Omental fat pad (tissue), 4 donors: Measurements from ENCODE around the gene TRAPPC5. TPM values are rescaled to one million over a fixed set of nuclear protein-coding genes. Genes with fewer than 3 reads are reported as not detected.

Source experiments
- ATAC-seq: fragments of 150-250 bp; one replicate; pipeline ENCODE4 v1.9.1; 2016; ENCODE audit warnings: mild to moderate bottlenecking, moderate library complexity; ENCODE audit not compliant: low FRiP score
- DNase-seq: peaks from one replicate; pipeline ENCODE4 v3.0.0-alpha.2; 2019; ENCODE audit warnings: low spot score
- CTCF ChIP-seq, 3 donors: fragments of 450-650 bp; IDR thresholded peaks; one replicate each; pipeline ENCODE4 v1.5.1; 2016 to 2017; ENCODE audit warnings: antibody characterized with exemption in 3 of 3, mild to moderate bottlenecking in 3 of 3, moderate library complexity in 2 of 3
- total RNA-seq, 4 donors: library from RNA; depleted of rRNA; stranded (reverse); fragments of >200 nt; gene quantifications; one replicate each; pipeline ENCODE4 v1.1.0, GENCODE V29; 2016

Gene TRAPPC5
- total RNA-seq, 4 donors from 2014 or later = 54.1 to 83.6 (median 76.7) TPM

DNA sequence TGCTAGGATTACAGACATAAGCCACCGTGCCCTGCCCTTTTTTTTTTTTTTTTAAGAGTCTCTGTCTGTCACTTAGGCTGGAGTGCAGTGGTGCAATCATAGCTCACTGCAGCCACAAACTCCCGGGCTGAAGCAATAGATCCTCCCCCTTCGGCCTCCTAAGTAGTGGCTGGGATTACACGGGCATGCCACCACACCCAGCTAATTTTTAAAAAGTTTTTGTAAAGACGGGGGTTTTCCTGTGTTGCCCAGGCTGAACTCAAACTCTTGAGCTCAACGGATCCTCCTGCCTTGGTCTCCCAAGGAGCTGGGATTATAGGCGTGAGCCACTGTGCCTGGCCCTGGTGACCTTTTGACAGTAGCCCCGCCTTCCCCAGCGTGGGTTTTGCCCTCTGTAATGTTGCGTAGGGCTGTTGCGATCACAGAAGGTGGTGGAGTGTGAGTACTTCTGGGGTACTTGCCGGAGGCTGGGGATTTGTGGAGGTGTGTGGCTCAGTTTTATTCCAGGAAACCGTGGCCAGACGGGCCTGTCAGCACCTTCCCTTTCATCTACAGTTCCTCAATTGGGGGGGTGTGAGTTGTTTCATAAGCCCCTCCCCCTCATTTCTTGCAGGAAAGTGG lies 23.4 kb upstream of the TRAPPC5 start:
- peak; percentile 49 for ATAC-seq
- no peak for TF ChIP-seq CTCF (IDR thresholded peaks at IDR 0.05)
- no peak for DNase-seq

DNA sequence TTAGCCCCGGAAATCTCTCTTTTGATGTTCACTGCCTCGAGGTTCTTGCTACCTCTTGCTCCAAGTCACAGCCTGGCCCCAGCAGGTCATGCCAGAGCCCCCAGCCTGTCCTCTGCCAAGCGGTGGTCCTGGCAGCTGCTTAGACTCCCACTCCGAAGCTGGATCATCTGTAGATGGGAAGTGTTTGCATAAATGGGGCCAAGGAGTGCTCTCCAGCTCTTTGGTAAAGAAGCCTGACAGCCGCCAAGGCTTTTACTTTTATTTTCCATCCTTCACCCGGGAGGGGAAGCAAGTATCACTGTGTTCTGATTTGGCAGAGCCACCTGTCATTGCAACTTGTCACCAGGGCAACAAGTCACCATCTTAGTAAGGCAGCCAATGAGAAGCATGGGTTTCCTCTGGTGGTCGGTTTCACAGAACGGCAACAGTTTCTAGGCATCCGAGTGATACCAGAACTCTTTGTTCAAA lies 22.4 kb upstream of the TRAPPC5 start:
- no peak for ATAC-seq
- no peak for DNase-seq
- TF ChIP-seq CTCF (IDR thresholded peaks at IDR 0.05) = no peak

DNA sequence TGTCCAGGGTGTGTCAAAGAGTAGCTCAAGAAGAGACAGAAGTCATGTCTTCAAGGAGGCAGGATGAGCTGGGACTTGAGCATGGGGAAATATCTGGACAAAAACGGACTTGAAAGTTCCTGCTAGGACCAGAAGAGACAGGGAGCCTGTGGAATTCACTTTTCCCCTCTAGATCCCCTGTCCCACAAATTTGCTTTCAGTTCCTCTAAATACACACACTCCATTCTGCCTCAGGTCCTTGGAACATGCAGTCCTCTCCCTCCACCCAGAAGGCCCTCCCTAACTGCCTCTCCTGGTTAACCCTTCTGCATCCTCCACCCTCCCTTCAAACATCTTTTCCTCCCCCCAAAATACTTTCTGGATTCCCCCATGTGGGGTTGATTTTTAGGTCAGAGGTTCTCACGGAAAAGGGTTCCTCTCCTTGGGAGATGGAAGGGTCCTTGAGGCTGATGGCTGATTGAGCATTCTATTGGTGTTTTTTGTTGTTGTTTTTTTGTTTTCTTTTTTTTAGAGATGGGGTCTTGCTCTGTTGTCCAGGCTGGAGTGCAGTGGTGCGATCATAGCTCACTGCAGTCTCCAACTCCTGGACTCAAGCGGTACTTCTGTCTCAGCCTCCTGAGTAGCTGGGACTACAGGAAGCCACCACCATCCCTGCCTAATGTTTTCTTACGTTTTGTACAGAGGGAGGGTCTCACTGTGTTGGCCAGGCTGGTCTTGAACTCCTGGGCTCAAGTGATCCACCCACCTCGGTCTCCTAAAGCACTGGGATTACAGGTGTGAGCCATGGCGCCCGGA lies 18.7 kb upstream of the TRAPPC5 start:
- no peak for TF ChIP-seq CTCF (IDR thresholded peaks at IDR 0.05)
- DNase-seq (no peak), ATAC-seq (no peak)

DNA sequence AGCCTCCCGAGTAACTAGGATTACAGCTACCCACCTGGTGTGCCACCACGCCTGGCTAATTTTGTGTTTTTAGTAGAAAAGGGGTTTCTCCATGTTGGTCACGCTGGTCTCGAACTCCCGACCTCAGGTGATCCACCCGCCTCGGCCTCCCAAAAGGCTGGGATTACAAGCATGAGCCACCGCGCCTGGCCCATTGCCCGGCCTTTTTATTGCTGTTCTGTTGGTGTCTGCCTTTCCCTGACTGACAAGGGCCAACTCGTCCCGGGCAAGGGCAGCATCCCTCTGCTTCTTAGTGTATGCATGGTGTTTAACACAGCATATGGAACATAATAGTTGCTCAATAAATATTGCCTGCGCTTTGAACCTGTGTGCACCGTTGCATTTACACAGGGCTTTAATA lies 18.0 kb upstream of the TRAPPC5 start:
- no peak for DNase-seq
- no peak for ATAC-seq
- no peak for TF ChIP-seq CTCF (IDR thresholded peaks at IDR 0.05)

DNA sequence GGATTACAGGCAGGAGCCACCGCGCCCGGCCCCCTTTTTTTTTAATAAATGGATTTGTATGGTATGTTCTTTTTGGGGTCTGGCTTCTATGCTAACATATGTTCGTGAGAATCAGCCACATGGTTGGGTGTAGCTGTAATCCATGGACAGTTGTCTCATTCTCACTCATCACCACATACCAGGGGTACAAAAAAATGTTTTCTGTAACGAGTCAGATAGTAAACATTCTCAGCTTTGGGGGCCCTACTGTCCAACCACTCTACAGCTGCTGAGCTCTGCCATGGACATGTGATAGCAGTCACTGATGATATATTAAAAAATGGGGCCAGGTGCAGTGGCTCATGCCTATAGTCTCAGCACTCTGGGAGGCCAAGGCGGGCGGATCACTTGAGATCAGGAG lies 16.9 kb upstream of the TRAPPC5 start:
- no peak for TF ChIP-seq CTCF (IDR thresholded peaks at IDR 0.05)
- ATAC-seq = no peak
- DNase-seq = no peak

DNA sequence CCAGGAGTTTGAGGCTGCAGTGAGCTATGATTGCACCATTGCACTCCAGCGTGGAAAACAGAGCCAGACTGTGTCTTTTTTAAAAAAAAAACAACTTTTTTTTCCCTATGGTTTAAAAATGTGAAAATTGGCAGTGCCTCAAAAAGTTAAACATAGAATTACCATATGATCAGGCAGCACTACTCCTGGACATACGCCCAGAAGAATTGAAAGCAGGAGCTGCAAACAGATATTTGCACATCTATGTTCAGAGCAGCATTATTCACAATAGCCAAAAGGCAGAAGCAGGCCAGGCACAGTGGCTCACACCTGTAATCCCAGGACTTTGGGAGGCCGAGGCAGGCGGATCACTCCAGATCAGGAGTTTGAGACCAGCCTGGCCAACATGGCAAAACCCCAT lies 15.6 kb upstream of the TRAPPC5 start:
- ATAC-seq (no peak), DNase-seq (no peak)
- TF ChIP-seq CTCF (IDR thresholded peaks at IDR 0.05) = no peak

DNA sequence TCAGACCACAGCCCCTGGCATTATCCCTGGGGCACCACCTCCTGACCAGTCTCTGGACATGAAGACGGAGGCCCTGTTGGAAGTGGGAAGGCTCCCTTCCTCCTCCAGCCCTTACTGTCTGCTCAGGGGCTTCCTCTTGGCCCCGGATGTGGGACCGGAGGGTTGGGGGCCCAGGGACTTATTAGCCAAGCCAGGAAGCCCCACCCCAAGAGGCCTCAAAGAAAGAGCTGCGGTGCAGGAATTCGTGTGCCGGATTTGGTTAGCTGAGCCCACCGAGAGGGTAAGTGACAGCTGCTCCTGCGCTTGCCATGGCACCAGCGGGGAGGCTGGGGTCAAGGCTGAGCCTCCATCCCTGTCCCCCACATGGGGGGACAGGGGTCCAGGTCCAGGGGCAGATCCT lies 11.8 kb upstream of the TRAPPC5 start, which contains the start of gene RETN:
TSS of gene RETN (plus strand) at position 208 of the 400 bp plus-strand sequence. CDS start 278 bp downstream, outside the sequence.
- no peak for ATAC-seq
- TF ChIP-seq CTCF (IDR thresholded peaks at IDR 0.05) = no peak
- DNase-seq = no peak
